ENCODE measurements around the gene XYLB. TPM values are rescaled to one million over a fixed set of nuclear protein-coding genes. Genes with fewer than 3 reads are reported as not detected.

Gene XYLB
- total RNA-seq, 6 donors from 2014 or later: 1.3 to 7.3 (median 4.6) TPM

- H3K4me1 ChIP-seq: no peaks in the 10 kb centered on the region
- no peak overlapping the region for H3K4me3 ChIP-seq
- no peak for ATAC-seq (ENCODE audit: low FRiP score in 2 of 2)
- TF ChIP-seq POLR2AphosphoS5 (IDR thresholded peaks at IDR 0.05) (no peak), CTCF (IDR thresholded peaks at IDR 0.05) (no peak), POLR2A (IDR thresholded peaks at IDR 0.05) (no peak), EP300 (IDR thresholded peaks at IDR 0.05) (no peak)
- H3K27ac ChIP-seq: no peak overlapping the region
- no peaks in the 10 kb centered on the region for H3K36me3 ChIP-seq
- no peaks in the 10 kb centered on the region for H3K9me3 ChIP-seq
- H3K27me3 ChIP-seq: no peaks in the 10 kb centered on the region
- peak in 1 of 2 donors; percentile 41 for DNase-seq
- 62 to 67% methylated on average over 11 of the region's 11 CpGs for WGBS, 2 donors
Measured at GRCh38 chr3:38313695-38314094, 32.9 kb upstream of the XYLB start.

GRCh38 chr3:38314112-38314763, 32.3 kb upstream of the XYLB start:
- Histone ChIP-seq H3K4me1 (no peaks in the 10 kb centered on the region), H3K27ac (no peak overlapping the region), H3K9me3 (no peaks in the 10 kb centered on the region), H3K36me3 (no peaks in the 10 kb centered on the region), H3K27me3 (no peaks in the 10 kb centered on the region), H3K4me3 (no peak overlapping the region)
- TF ChIP-seq EP300 (IDR thresholded peaks at IDR 0.05) (no peak), POLR2AphosphoS5 (IDR thresholded peaks at IDR 0.05) (no peak), CTCF (IDR thresholded peaks at IDR 0.05) (no peak), POLR2A (IDR thresholded peaks at IDR 0.05) (no peak)
- no peak for DNase-seq
- WGBS, 2 donors: 38 to 42% methylated on average over 4 of the region's 4 CpGs
- ATAC-seq (ENCODE audit: low FRiP score in 2 of 2): no peak

- no peaks in the 10 kb centered on the region for H3K4me1 ChIP-seq
- no peak for TF ChIP-seq CTCF (IDR thresholded peaks at IDR 0.05)
- TF ChIP-seq EP300 (IDR thresholded peaks at IDR 0.05): no peak
- no peak for TF ChIP-seq POLR2AphosphoS5 (IDR thresholded peaks at IDR 0.05)
- no peak for TF ChIP-seq POLR2A (IDR thresholded peaks at IDR 0.05)
- H3K4me3 ChIP-seq: no peak overlapping the region
- H3K9me3 ChIP-seq: no peaks in the 10 kb centered on the region
- ATAC-seq (ENCODE audit: low FRiP score in 2 of 2) (no peak), DNase-seq (no peak)
- H3K27ac ChIP-seq: no peak overlapping the region
- no peaks in the 10 kb centered on the region for H3K36me3 ChIP-seq
- 61 to 77% methylated on average over 2 to 5 of the region's 5 CpGs for WGBS, 2 donors
- no peaks in the 10 kb centered on the region for H3K27me3 ChIP-seq
Measured at GRCh38 chr3:38314764-38315487, 31.7 kb upstream of the XYLB start.

- H3K27ac ChIP-seq: no peak overlapping the region
- no peak overlapping the region for H3K4me3 ChIP-seq
- no peaks in the 10 kb centered on the region for H3K9me3 ChIP-seq
- no peak for DNase-seq
- WGBS, 2 donors: 80 to 90% methylated on average over 7 to 10 of the region's 10 CpGs
- no peak for ATAC-seq (ENCODE audit: low FRiP score in 2 of 2)
- H3K27me3 ChIP-seq: no peaks in the 10 kb centered on the region
- H3K36me3 ChIP-seq: no peaks in the 10 kb centered on the region
- TF ChIP-seq CTCF (IDR thresholded peaks at IDR 0.05): no peak
- no peak for TF ChIP-seq POLR2A (IDR thresholded peaks at IDR 0.05)
- no peak for TF ChIP-seq EP300 (IDR thresholded peaks at IDR 0.05)
- TF ChIP-seq POLR2AphosphoS5 (IDR thresholded peaks at IDR 0.05): no peak
- H3K4me1 ChIP-seq: no peaks in the 10 kb centered on the region
Measured at GRCh38 chr3:38315488-38316230, 30.9 kb upstream of the XYLB start.

All from upper lobe of left lung (tissue), 6 donors.